Eye (tissue), 1 donor: ENCODE measurements around the gene DPEP2.
"Not testable (repeated sequence)": the region's sequence is repeated elsewhere in the genome, so short reads cannot be mapped to it uniquely, and the experiment has no call there.

Experiments used
- DNase-seq: peaks from one replicate; pipeline ENCODE4 v3.0.0-alpha.2; 2015

The DPEP2 gene

DNA sequence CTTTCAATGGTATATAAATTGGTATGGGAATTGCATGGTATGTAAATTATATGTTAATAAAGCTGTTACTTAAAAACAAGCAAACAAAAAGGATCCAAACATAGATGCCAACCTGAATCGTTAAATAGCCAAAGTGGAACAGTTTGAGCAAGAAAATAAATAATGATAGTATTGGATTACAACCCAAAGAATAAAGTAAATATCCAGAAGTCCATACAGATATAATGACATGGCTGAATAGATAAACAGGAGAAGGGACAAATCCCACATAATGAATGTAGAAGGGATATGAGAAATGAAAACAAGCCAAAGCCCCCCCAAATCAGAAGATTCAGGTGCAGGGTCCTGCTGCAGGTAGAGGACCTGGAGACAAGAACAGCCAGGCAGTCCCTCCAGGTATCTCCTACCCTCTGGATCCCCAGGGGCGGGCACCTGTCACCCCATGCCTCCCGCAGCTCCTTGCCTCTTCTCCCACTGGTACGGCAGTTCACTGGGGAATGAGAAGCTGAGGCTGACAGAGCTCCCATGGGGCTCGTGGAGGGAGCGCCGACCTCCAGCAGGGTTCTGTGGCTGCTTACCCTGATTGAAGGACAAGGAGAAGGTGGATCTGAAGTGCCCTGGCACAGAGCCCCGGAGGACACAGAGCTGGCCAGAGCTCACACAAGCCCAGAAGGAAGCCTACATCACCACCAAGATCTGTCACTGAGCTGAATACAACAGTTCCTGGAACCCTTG, 45.5 kb downstream of the DPEP2 start:
- no peak for DNase-seq

DNA sequence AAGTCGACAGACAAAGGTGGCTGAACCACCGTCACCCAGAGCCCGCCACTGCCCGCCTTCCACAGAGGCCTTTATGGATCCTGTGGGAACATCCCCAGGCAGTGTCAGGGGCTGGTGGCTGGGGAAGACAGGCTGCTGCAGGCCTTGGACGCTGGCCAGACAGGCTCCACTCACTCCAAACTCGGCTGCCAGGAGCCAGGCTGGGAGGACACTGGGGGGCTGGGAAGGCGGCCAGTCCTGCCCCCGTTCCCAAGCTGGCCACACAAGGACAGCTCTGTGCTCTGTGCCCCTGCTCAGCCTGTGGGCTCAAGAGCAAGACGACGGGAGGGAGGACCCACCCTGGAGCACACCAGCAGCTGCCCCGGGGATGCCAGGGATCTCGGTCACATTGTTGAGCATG, 47.8 kb downstream of the DPEP2 start:
- DNase-seq: no peak

DNA sequence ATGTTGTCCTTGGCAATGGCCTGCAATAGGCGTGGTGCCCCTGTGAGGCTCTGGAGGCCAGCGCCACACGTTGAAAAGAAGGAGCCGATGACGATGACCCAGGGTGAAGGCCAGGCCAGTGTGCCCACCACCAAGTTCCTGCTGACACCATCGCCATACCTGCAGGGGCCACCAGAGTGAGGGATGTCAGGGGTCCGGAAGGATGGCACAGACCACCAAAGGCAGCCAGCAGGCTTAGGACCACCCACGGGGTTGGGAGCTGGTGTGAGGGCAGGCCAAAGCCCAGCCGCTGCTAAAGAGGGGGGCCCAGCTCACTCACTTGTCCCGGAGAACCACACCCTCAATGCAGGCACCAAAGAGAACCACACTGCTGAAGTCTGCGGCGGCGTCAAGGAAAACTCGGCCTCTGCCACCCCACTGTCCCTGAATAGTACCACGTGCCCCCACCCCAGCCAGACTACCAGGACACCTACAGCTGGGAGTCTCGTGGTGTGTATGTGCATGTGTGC, 48.9 kb downstream of the DPEP2 start:
- no peak for DNase-seq

DNA sequence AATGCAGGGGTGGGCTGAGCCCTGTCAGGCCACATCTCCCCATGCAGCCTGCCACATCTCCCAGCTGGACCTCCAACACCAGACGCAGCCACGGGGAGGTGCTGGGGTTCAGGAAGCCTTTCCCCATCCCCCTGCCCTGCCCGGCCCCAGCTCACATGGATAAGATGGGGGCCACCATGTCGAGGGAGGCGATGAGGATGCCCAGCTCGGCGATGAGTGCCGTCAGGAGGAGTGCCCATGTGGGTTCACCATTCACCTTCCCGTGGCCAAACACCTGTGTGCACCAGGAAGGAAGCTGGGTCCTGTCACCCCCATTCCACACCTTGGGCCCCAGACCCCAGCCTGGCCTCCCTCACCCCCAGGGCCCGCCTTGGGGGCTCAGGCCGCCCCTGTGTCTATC, 49.6 kb downstream of the DPEP2 start:
- no peak for DNase-seq

DNA sequence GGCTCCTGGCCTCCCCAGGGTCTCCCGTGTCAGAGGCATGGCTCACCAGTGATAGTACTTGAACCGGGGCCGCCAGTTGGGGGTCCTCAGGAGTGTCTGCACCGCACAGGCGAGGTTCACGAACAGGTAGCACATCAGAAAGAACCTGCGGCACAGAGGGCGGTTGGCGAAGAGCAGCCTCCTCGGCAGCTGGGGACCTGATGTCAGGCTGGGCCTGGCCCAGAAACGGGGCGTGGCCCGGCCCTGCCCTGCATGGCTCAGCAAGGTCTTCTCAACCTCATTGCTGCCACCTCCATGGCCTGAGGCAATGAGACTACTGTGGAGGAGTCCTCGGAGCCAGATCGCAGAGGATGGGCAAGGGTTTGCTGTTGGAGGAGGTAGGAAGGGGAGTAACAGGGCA, 51.3 kb downstream of the DPEP2 start:
- DNase-seq: no peak

DNA sequence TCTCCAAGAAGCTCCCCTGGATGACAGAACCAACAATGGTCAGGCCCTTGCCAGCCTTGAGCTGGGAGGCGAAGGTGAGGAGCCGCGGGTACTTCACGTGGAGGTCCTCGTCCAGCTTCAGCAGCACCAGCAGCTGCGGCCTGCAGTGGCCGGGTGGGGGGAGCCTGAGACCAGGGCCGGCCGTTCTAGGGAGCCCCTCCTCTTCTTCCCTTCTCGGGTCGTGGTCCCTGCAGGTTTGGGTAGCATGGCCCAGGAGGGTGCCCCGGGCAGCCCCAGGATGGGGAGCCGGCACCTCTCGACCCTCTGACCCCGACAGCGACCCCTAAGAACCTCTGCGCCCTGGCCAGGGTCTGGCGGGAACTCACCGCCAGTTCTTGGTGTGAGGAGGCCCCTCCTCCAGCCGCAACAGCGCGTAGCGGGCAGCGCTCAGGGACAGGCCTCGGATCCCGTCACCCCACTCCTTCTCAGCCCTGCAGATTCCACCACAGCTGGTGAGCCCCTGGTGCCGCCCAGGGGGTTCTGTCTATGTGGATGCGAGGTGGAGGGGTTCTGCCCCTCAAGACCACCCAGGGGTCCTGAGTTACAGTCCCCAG, 52.2 kb downstream of the DPEP2 start:
- no peak for DNase-seq

DNA sequence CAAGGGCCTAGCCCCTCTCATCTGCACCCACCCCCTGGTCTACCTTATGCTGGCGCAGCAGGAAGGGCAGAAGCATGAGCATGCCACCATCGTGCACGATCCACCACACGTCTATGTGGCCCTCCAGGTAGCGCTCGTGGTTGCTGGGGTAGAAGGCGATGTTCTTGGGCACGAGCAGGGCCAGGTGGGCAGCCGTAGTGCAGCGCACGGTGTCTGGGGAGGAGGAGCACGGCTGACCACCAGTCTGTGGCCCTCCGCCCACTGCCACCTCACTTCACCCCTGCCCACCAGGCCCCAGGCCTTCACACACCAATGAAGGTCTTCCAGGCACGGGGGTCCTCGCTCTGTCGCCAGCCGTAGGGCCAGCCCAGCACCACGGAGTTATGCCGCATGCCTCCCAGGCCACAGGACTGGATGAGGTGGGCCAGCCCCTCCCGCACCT, 53.1 kb downstream of the DPEP2 start:
- no peak for DNase-seq

DNA sequence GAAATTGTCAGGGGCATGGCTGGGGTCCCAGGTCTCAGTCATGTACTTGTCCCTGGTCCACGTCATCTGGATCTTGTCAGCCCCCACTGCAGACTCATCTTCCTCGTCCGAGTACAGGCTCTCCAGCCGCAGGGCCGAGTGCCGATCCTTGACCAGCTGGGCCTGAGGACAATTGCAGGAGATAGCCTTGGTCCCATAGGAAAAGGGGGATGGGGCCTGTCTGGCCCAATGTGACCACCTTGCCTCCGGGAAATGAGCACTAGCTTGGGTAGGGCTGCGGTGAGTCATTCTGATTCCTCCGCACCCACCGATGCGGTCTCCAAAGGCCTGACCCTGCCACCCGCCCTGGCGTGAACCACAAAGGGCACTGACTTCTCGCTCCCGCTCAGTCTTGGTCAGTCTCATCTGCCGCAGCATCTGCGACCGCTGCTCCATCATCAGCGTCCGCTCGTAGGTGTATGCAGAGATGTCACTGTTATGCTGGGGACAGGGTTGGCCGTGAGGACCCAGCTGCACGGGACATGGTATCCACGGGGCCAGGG, 53.8 kb downstream of the DPEP2 start:
- no peak for DNase-seq

DNA sequence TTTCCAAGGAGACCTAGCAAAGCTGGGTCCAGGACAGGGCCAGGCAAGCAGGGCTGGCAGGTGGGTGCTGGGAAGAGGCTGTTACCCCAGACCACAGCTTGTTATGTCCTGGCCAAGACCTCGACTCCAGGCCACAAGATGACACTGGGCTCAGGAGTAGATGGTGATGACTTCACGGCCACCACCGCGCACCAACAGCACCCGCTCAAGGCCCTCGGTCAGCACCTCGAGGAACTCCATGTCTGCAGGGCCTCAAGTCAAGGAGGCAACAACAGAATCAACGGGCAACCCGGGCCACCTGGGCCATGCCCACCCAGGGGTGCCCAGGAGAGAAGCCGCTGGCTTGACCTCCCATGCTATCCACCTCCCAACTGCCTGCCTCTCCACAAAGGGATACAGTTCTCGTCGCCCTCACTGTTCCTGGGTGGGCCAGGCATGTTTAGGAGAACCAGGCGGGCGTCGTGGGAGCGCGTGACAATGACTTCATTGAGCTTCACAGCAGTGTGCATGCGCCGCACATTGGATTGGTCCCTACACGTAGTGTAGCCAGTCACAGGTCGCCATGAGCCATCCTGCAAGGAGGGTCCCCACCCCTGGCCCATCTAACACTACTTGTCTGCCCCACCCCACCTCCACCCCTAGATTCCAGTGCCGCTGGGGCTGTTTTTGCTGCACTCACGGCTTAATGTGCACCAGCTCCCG, 54.4 kb downstream of the DPEP2 start:
- DNase-seq: no peak

DNA sequence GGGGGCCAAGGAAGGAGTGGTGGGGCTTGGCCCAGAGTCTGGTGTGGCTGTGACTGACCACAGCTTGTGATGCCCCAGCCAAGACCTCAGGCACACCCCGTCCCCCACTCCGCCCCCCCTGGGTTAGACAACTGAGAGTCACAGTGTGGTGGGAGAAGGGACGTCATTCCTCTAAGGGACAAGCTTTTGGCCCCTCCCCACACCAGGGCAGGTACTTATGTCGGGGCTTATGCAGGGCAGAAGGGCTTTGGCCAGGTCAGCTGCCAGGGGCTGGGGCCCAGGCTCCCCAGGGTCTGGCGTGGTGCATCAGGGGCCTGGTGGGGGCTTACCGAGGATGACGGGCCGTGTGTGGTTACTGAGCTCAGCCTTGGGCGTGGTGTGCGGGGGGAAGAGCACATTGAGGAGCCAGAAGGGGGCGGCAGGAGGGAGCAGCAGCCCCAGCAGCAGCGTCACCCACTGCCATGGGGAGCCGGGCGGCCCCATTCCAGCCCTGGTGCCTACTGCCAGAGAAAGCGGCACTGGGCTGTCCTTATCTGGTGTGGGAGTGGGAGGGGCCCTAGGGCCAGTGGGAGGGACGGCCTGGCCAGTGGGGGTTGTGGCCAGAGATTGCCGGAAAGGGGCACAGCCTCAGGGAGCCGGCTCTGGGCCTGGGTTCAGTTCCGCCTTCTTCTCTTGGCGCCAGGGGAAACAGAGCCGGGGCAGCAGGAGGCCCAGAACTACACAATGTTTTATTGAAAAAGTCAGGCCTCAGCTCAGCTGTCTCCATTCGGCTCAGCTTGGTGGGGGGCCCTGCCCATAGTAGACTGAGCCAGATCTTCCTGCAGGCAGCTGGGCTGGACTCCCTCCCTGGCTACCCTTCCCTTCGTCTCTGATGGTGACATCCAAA, 55.4 kb downstream of the DPEP2 start, which contains the start of gene LCAT:
Gene LCAT, minus strand, starts transcription at position 502 of the 886 bp plus-strand sequence. Its CDS starts 19 bp downstream, at position 483.
- DNase-seq: no peak

DNA sequence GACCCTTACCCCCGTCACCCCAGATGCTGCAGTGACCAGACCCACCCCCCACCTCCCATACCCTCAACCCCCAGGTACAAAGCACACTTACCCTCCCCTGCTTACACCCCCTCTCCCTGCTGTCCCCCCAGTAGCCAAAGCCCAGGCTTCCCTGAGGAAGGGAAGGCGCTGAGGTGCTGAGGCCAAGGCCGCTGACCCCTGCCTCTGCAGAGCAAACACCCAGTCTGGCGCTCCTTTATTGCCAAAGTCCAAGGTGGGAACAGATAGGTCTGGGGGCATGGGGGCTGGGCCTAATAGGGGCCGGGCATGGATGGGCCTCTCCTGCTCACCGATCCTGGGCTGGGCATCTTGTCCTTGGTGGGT, 56.0 kb downstream of the DPEP2 start:
- no peak for DNase-seq

DNA sequence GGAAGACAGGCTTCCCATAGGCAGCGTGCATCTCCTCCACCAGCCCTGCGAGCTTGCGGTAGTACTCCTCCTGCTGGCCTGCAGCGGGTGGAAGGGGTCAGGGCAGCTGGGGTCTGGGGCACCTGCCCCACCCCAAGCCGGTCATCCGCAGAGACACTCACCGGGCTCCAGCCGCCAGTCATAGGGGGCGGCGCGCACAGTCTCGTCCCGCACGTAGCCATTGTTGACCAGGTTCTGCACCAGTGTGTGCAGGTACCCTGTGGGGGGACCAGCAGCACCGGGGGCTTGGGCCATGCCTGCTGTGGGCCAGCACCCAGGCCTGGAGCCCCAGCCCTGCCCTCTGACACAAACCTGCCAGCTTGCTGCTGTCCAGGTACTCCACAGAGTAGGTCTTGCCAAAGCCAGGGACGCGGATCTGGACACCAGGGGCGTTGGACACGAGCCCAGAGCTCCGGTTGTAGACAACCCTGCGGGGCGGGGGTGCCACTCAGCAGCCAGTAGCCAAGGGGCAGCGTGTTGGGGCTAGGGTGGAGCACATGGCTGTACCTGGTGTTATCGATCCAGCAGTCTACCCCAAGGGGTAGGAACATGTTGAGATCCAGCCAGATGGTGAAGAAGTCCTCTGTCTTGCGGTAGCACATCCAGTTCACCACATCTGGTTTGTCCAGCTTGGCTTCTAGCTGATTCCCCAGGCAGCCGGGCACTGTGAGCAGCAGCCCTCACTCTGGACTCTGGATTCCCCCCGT, 56.6 kb downstream of the DPEP2 start:
- no peak for DNase-seq

DNA sequence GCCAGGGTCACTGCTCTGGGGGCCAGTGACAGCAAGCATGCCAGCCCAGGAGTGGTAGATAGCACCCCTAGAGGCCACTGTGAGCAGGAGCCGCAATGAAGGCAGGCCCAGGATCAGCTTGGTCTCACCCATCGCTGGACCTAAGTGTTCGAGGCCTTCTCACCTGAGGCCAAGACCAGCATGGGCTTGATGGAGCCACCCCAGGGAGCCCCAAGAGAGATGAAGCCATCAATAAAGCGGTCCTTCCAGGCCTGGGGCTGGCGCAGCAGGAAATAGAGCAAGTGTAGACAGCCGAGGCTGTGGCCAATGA, 57.1 kb downstream of the DPEP2 start:
- DNase-seq: peak; percentile 59

DNA sequence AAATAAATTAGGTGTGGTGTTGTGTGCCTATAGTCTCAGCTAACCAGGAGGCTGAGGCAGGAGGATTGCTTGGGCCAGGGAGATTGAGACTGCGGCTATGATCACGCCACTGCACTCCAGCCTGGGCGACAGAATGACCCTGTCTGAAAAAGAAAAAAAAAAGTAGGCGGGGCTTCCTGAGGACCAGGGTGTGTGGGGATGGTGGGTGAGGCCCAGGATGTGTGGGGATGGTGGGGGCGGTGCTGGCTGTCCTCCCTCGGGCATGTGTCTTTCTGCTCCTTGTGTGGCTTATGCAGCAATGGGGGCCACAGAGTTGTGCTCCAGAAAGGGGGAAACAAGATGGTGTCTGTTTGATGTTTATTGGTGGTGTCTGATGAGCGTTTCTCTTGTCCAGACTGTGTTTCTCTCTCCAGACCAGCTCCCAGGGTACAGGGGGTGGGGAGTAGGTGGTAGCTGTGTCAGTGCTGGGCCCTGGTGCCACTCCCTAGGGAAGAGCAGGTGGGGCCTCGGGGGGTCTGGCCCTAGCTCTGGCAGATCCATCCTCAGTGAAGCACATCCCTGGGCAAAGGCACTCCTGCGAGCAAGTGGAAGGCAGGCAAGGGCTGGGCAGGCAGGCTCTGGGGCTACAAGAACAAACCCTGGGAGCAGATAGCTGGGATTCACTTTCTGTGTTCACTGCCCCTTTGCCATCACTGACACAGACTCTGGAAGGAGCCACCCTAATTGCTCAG, 57.6 kb downstream of the DPEP2 start:
- DNase-seq: no peak

DNA sequence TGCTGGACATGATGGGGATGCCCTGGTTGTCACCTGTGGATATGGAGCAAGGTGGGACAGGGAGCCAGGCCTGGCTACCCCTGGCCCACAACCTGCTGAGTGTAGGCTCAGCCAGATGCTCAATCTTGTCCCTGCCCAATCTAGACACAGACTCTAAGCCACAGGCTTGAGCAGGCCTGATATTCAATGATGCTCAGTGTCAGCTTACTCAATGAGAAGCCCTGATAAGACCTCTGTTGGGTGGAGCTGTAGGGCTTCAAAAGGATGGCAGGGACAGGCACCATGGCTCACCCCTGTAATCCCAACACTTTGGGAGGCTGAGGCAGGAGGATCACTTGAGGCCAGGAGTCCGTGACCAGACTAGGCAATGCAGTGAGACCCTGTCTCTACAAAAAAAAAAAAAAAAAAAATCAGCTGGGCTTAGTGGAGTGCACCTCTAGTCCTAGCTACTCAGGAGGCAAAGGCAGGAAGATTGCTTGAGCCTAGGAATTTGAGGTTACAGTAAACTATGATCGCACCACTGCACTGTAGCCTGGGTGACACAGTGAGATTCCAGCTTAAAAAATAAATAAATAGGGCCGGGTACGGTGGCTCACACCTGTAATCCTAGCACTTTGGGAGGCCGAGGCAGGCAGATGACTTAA, 58.7 kb downstream of the DPEP2 start:
- no peak for DNase-seq

DNA sequence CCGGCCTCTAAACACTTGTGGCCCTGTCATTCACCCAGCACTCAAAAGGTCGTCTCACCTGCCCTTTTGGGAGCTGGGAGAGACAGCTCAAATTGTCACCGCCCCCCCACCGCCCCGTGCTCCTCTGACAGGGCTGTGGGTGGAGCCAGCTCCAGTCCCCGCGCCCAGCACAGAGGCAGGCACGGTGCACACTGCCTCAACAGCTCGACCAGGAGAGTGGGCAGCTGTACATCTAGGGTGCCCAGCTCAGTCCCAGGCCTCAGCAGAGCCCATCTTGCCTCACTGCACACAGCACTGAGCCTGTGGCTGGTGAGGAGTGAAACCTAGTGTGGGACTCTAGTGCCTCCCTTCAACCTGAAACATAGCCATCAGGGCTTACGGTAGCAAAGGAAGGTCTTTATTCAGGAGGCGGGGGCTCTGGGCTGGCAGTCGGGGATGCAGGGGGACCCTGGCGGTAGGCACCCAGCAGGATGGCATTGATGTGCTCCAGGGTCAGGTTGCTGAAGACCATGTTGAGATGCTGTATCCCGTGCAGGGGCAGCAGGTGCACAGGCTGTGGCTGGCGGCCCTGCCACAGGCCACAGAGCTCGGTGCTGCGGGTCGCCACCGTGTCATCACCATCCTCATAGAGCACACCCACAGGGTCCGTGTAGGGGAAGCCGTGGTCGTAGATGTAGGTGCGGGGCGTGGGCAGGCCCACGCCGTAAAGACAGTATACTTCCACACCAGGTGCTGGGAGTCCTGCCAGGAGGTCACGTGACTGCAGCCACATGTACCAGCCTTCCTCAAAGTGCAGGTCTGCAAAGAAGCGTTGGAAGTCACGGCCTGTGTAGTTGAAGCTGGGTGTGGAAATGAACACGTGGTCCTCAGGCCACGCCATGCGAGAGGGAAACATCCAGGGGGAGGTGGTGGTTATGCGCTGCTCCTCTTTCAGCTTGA, 59.5 kb downstream of the DPEP2 start:
- DNase-seq: no peak

DNA sequence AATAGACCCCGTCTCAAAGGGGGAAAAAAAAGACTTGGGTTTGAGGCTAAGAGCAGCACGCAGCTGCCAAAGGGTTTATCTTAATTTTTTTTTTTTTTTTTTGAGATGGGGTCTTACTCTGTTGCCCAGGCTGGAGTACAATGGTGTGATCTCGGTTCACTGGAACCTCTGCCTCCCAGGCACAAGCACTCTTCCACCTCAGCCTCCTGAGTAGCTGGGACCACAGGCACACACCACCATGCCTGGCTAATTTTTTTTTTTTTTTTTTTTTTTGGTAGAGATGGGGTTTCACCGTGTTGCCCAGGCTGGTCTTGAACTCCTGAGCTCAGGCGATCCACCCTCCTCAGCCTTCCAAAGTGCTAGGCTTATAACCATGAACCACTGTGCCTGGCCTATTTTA, 61.6 kb downstream of the DPEP2 start:
- DNase-seq: not testable (repeated sequence)
